GM06990 (cell line): ENCODE results near the gene HBG1.

Experiments used
- DNase-seq: peaks from one replicate; pipeline ENCODE4 v3.0.0-alpha.2; 2011; ENCODE audit not compliant: insufficient read length; ENCODE audit errors: extremely low read depth
- H3K27me3 ChIP-seq: replicated peaks from 2 replicates; pipeline ENCODE4 v1.6.0; 2011; ENCODE audit warnings: low read length; ENCODE audit not compliant: control insufficient read depth, insufficient read depth
- H3K36me3 ChIP-seq: 2 replicates; pipeline ENCODE4 v1.5.1; 2011; ENCODE audit warnings: low read length; ENCODE audit not compliant: control insufficient read depth, insufficient read depth
- H3K4me3 ChIP-seq: replicated peaks from 2 replicates; pipeline ENCODE4 v1.5.1; 2011; ENCODE audit warnings: low read depth, mild to moderate bottlenecking, control low read depth, low read length
- CTCF ChIP-seq: IDR thresholded peaks from 2 replicates; pipeline ENCODE4 v1.5.1; 2011; ENCODE audit warnings: low read length, control low read depth, mild to moderate bottlenecking, inconsistent platforms; ENCODE audit not compliant: insufficient read depth, poor library complexity, severe bottlenecking

The HBG1 gene

GRCh38 chr11:5241458-5241857 is 8.2 kb downstream of the HBG1 start:
- Histone ChIP-seq H3K36me3 (no peaks in the 10 kb centered on the region), H3K27me3 (no peaks in the 10 kb centered on the region), H3K4me3 (no peak overlapping the region)
- DNase-seq = no peak
- no peak for TF ChIP-seq CTCF

GRCh38 chr11:5240458-5240857 is 9.2 kb downstream of the HBG1 start:
- Histone ChIP-seq H3K36me3 (no peaks in the 10 kb centered on the region), H3K4me3 (no peak overlapping the region), H3K27me3 (no peaks in the 10 kb centered on the region)
- DNase-seq = no peak
- no peak for TF ChIP-seq CTCF

GRCh38 chr11:5240056-5240455 is 9.6 kb downstream of the HBG1 start:
- no peak for TF ChIP-seq CTCF
- no peak overlapping the region for H3K4me3 ChIP-seq
- no peaks in the 10 kb centered on the region for H3K36me3 ChIP-seq
- H3K27me3 ChIP-seq = no peaks in the 10 kb centered on the region
- DNase-seq = no peak

- H3K4me3 ChIP-seq = no peak overlapping the region
- no peaks in the 10 kb centered on the region for H3K36me3 ChIP-seq
- no peak for TF ChIP-seq CTCF
- DNase-seq = no peak
- no peaks in the 10 kb centered on the region for H3K27me3 ChIP-seq
Observed at GRCh38 chr11:5239046-5239445, 10.6 kb downstream of the HBG1 start.

GRCh38 chr11:5238486-5238885 is 11.2 kb downstream of the HBG1 start:
- Histone ChIP-seq H3K36me3 (no peaks in the 10 kb centered on the region), H3K27me3 (no peaks in the 10 kb centered on the region), H3K4me3 (no peak overlapping the region)
- no peak for TF ChIP-seq CTCF
- DNase-seq = no peak

- TF ChIP-seq CTCF = no peak
- no peak for DNase-seq
- Histone ChIP-seq H3K4me3 (no peak overlapping the region), H3K36me3 (no peaks in the 10 kb centered on the region), H3K27me3 (no peaks in the 10 kb centered on the region)
Observed at GRCh38 chr11:5237420-5237819, 12.2 kb downstream of the HBG1 start.
